ENCODE measurements around the gene MFAP1. TPM values are rescaled to one million over a fixed set of nuclear protein-coding genes. Genes with fewer than 3 reads are reported as not detected.

MFAP1 gene, protein sequence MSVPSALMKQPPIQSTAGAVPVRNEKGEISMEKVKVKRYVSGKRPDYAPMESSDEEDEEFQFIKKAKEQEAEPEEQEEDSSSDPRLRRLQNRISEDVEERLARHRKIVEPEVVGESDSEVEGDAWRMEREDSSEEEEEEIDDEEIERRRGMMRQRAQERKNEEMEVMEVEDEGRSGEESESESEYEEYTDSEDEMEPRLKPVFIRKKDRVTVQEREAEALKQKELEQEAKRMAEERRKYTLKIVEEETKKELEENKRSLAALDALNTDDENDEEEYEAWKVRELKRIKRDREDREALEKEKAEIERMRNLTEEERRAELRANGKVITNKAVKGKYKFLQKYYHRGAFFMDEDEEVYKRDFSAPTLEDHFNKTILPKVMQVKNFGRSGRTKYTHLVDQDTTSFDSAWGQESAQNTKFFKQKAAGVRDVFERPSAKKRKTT
- total RNA-seq, result 10 to 100 TPM; 14.4 to 26.3 (median 15.7) TPM

DNA sequence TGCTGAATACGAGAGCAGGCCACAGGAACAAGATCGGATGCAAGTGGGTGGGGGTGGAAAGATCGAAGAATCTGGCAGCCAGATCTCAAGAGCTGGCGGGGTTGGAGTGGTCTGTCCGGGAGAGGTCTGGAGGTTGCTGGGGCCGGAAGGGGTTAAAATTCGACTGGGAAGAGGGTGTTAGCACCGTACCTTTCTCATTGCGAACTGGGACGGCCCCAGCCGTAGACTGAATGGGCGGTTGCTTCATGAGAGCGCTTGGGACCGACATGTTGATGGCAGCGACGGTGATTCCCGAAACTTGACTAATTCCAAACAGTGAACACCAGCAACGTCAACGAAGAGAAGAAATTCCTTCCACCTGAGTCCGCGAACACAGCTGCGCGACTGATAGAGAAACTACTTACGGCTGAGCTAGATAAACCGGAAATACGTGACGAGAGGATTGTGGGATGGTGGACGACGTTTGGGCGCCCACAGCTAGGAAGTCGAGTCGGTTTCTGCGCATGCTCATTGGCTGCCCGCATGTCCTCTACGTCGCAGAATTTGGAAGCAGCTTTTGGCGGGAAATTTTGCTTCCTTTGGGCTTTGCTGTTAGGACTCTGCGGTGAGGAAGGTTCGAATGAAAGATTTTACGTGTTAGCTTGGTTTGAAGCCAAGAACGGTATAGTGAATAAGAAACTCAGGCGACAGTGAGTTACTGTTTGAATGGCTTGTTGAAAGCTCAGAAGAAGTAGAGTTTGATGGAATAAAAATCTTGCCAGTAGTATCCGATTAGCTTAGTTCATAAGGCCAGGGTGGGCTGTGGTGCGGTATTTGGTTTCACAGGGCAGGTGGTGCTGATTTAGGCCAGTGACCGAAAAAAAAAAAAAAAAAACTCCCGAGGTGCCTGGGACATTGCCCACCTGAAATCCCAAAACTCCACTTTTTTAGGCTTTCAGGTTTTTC lies at the start of gene MFAP1:
MFAP1 (minus strand) TSS at position 389 of the 945 bp plus-strand sequence; CDS start at position 268, 121 bp downstream.
- Histone ChIP-seq H3K27me3 (no peaks in the 10 kb centered on the region), H3K36me3 (no peaks in the 10 kb centered on the region), H3K9me3 (no peaks in the 10 kb centered on the region), H3K4me1 (peaks cover 0 to 5% of the 10 kb centered on the region in 2 donors), H3K27ac (peak within 1 kb of the TSS; percentile 90 to 97), H3K4me3 (peak within 1 kb of the TSS; percentile 67 to 93 (median 83))
- TF ChIP-seq POLR2A (IDR thresholded peaks at IDR 0.05) (peak; percentile 71), CTCF (IDR thresholded peaks at IDR 0.05) (no peak), POLR2AphosphoS5 (IDR thresholded peaks at IDR 0.05) (peak; percentile 85 to 97 (median 93))
- intact Hi-C loops (cut with DNase I; ENCODE audit: low total_unique reads), result no loop called here
- DNase-seq (ENCODE audit: low spot score in 2 of 2), result peak; percentile 90 to 94

- Histone ChIP-seq H3K4me1 (no peaks in the 10 kb centered on the region), H3K36me3 (no peaks in the 10 kb centered on the region), H3K9me3 (no peaks in the 10 kb centered on the region), H3K27me3 (no peaks in the 10 kb centered on the region), H3K4me3 (no peak overlapping the region), H3K27ac (no peak overlapping the region)
- intact Hi-C loops (cut with DNase I; ENCODE audit: low total_unique reads), result no loop called here
- no peak for DNase-seq (ENCODE audit: low spot score in 2 of 2)
- no peak for TF ChIP-seq CTCF (IDR thresholded peaks at IDR 0.05)
- TF ChIP-seq POLR2AphosphoS5 (IDR thresholded peaks at IDR 0.05), result no peak
- no peak for TF ChIP-seq POLR2A (IDR thresholded peaks at IDR 0.05)
These were observed 49.2 kb upstream of the MFAP1 start for GRCh38 chr15:43873651-43874050.

DNA sequence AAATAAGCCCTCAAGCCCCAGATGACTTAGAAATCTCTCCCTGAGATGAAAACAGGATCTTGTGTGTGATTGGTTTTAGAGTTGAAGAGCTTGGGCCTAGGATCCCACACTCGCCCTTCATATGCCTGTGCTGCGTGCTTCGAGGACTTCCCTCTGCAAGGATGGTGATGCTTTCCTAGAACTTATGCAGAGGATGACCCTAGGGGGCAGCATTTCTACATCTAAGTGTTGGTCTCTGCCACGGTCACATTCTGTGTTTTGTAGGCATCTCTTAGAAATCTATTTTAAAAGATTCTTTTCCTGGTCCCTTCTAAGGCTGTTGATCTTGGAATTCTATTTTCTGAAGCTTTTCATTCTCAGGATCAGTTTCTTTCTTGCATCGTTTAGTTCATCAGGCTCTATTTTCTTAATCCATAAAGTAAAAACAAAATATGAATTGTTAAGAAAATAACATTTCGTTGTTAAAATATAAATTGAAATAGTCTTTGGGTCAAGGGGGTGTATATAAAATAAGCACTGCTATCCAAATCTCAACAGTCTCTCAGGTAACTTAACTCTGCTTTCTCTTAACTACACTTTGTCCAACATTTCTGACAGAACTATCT lies 48.0 kb upstream of the MFAP1 start:
- TF ChIP-seq POLR2A (IDR thresholded peaks at IDR 0.05), result no peak
- TF ChIP-seq CTCF (IDR thresholded peaks at IDR 0.05), result peak in 1 of 3 donors; percentile 31
- intact Hi-C loops (cut with DNase I; ENCODE audit: low total_unique reads), result no loop called here
- Histone ChIP-seq H3K27ac (no peak overlapping the region), H3K4me1 (no peaks in the 10 kb centered on the region), H3K36me3 (no peaks in the 10 kb centered on the region), H3K27me3 (no peaks in the 10 kb centered on the region), H3K9me3 (no peaks in the 10 kb centered on the region), H3K4me3 (no peak overlapping the region)
- no peak for DNase-seq (ENCODE audit: low spot score in 2 of 2)

DNA sequence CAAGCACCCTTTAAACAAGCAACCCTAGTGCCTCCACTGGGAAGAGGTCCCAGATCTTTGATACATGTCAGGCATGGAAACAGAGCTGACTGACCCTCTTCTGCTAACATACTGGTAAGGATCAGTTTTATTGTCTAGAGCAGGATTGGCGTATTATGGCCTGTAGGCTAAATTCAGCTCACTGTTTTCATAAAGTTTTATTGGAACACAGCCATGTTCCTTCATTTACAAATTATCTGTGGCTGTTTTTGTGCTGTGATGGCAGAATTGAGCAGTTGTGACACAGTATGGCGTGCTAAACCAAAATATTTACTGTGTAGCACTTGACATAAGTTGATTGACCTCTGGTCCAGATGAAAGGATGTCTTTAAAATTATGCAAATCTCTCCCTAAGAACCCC lies 47.3 kb upstream of the MFAP1 start:
- Histone ChIP-seq H3K9me3 (no peaks in the 10 kb centered on the region), H3K27ac (no peak overlapping the region), H3K27me3 (no peaks in the 10 kb centered on the region), H3K4me1 (no peaks in the 10 kb centered on the region), H3K4me3 (no peak overlapping the region), H3K36me3 (no peaks in the 10 kb centered on the region)
- TF ChIP-seq POLR2A (IDR thresholded peaks at IDR 0.05) (no peak), POLR2AphosphoS5 (IDR thresholded peaks at IDR 0.05) (no peak), CTCF (IDR thresholded peaks at IDR 0.05) (no peak)
- intact Hi-C loops (cut with DNase I; ENCODE audit: low total_unique reads), result no loop called here
- DNase-seq (ENCODE audit: low spot score in 2 of 2), result no peak
